WTC11 (cell line): Measurements from ENCODE around the gene SMIM1. TPM values are rescaled to one million over a fixed set of nuclear protein-coding genes. Genes with fewer than 3 reads are reported as not detected.

Experiments
- ATAC-seq: fragments of 200-7000 bp; cut with Tn5 transposase; 2 replicates; pipeline ENCODE4 v1.10.0; 2021; ENCODE audit warnings: mild to moderate bottlenecking, moderate library complexity
- CTCF ChIA-PET: fragments of 300-600 bp; sonication (Branson Sonifier 250); formaldehyde crosslinking; loops from one replicate; lab custom pipeline; 2021; ENCODE audit warnings: antibody characterized with exemption; lab: Charles Lee
- POLR2A ChIA-PET: fragments of 350-600 bp; sonication (Branson Sonifier 250); formaldehyde crosslinking; loops from one replicate; lab custom pipeline; 2021; ENCODE audit warnings: antibody characterized with exemption; lab: Charles Lee
- DNase-seq: peaks from one replicate; pipeline ENCODE4 v3.0.0; 2021; ENCODE audit warnings: low spot score
- H3K27ac Mint-ChIP-seq: 2 replicates; pipeline ENCODE4 v1.8.0; 2021; ENCODE audit warnings: mixed read lengths
- H3K27me3 Mint-ChIP-seq: 2 replicates; pipeline ENCODE4 v1.8.0; 2021; ENCODE audit warnings: low read depth, mild to moderate bottlenecking, moderate library complexity, mixed read lengths
- H3K36me3 Mint-ChIP-seq: 2 replicates; pipeline ENCODE4 v1.8.0; 2021; ENCODE audit warnings: mixed read lengths
- H3K4me1 Mint-ChIP-seq: 2 replicates; pipeline ENCODE4 v1.8.0; 2022; ENCODE audit warnings: mixed read lengths
- H3K4me3 Mint-ChIP-seq: 2 replicates; pipeline ENCODE4 v1.8.0; 2021; ENCODE audit warnings: mild to moderate bottlenecking, moderate library complexity, mixed read lengths
- H3K9me3 Mint-ChIP-seq: 2 replicates; pipeline ENCODE4 v1.8.0; 2021; ENCODE audit warnings: mixed read lengths
- ESRRA ChIP-seq: sonication (generic); formaldehyde crosslinking; IDR thresholded peaks from 2 replicates; pipeline ENCODE4 v1.8.1; 2022; ENCODE audit warnings: mild to moderate bottlenecking, missing genetic modification reagents, borderline replicate concordance
- GTF2I ChIP-seq: fragments of 250-450 bp; sonication (Bioruptor Pico); conservative IDR thresholded peaks from 2 replicates; pipeline ENCODE4 v1.4.0; 2021; ENCODE audit warnings: mild to moderate bottlenecking
- JAZF1 ChIP-seq: fragments of 250-450 bp; sonication (Bioruptor Pico); IDR thresholded peaks from 2 replicates; pipeline ENCODE4 v1.9.0; 2021; ENCODE audit warnings: moderate library complexity, mild to moderate bottlenecking, inconsistent platforms
- JUN ChIP-seq: sonication (generic); formaldehyde crosslinking; IDR thresholded peaks from 2 replicates; pipeline ENCODE4 v1.8.0; 2023; ENCODE audit warnings: mild to moderate bottlenecking, missing genetic modification reagents
- KAT7 ChIP-seq: sonication (generic); formaldehyde crosslinking; IDR thresholded peaks from 2 replicates; pipeline ENCODE4 v1.8.1; 2023; ENCODE audit warnings: missing genetic modification reagents, mild to moderate bottlenecking, borderline replicate concordance
- MYBL2 ChIP-seq: sonication (generic); formaldehyde crosslinking; IDR thresholded peaks from 2 replicates; pipeline ENCODE4 v1.8.1; 2023; ENCODE audit warnings: mild to moderate bottlenecking, moderate library complexity, missing genetic modification reagents
- NFATC4 ChIP-seq: fragments of 250-450 bp; sonication (Bioruptor Pico); IDR thresholded peaks from 2 replicates; pipeline ENCODE4 v1.9.0; 2021; ENCODE audit warnings: mild to moderate bottlenecking
- NFE2L1 ChIP-seq: sonication (generic); formaldehyde crosslinking; IDR thresholded peaks from 2 replicates; pipeline ENCODE4 v1.8.1; 2023; ENCODE audit warnings: missing genetic modification reagents
- NFYB ChIP-seq: sonication (generic); formaldehyde crosslinking; conservative IDR thresholded peaks from 2 replicates; pipeline ENCODE4 v1.8.0; 2022; ENCODE audit warnings: low read depth, missing genetic modification reagents
- NR1H2 ChIP-seq: sonication (generic); formaldehyde crosslinking; IDR thresholded peaks from 2 replicates; pipeline ENCODE4 v1.9.0; 2021; ENCODE audit warnings: mild to moderate bottlenecking, moderate library complexity, missing genetic modification reagents
- PREB ChIP-seq: sonication (generic); formaldehyde crosslinking; IDR thresholded peaks from 2 replicates; pipeline ENCODE4 v1.8.1; 2022; ENCODE audit warnings: mild to moderate bottlenecking, missing genetic modification reagents, moderate library complexity, borderline replicate concordance
- PRRX2 ChIP-seq: fragments of 250-450 bp; sonication (Bioruptor Pico); IDR thresholded peaks from 2 replicates; pipeline ENCODE4 v1.8.0; 2021; ENCODE audit warnings: mild to moderate bottlenecking
- RELA ChIP-seq: sonication (generic); formaldehyde crosslinking; IDR thresholded peaks from 2 replicates; pipeline ENCODE4 v1.8.1; 2022; ENCODE audit warnings: missing genetic modification reagents, mild to moderate bottlenecking, borderline replicate concordance
- RORB ChIP-seq: fragments of 250-450 bp; sonication (Bioruptor Pico); IDR thresholded peaks from 2 replicates; pipeline ENCODE4 v1.9.0; 2021; ENCODE audit warnings: mild to moderate bottlenecking
- SMAD4 ChIP-seq: sonication (generic); formaldehyde crosslinking; IDR thresholded peaks from 2 replicates; pipeline ENCODE4 v1.8.0; 2022; ENCODE audit warnings: mild to moderate bottlenecking, missing genetic modification reagents
- SOX15 ChIP-seq: fragments of 250-450 bp; sonication (Bioruptor Pico); IDR thresholded peaks from 2 replicates; pipeline ENCODE4 v1.9.0; 2021; ENCODE audit warnings: mild to moderate bottlenecking
- TEAD1 ChIP-seq: sonication (generic); formaldehyde crosslinking; IDR thresholded peaks from 2 replicates; pipeline ENCODE4 v1.8.0; 2022; ENCODE audit warnings: mild to moderate bottlenecking, missing genetic modification reagents
- TEAD4 ChIP-seq: sonication (generic); formaldehyde crosslinking; IDR thresholded peaks from 2 replicates; pipeline ENCODE4 v1.8.0; 2022; ENCODE audit warnings: mild to moderate bottlenecking, missing genetic modification reagents
- TP53 ChIP-seq: sonication (generic); formaldehyde crosslinking; IDR thresholded peaks from 2 replicates; pipeline ENCODE4 v1.8.1; 2023; ENCODE audit warnings: mild to moderate bottlenecking, missing genetic modification reagents
- ZNF219 ChIP-seq: sonication (generic); formaldehyde crosslinking; IDR thresholded peaks from 2 replicates; pipeline ENCODE4 v1.8.0; 2023; ENCODE audit warnings: missing genetic modification reagents, mild to moderate bottlenecking, borderline replicate concordance
- total RNA-seq: library from RNA; stranded (reverse); gene quantifications from 3 replicates; pipeline ENCODE4 v1.2.3, GENCODE V29; 2021
- TF ChIP-seq, protein P1 (sequence below): sonication (generic); formaldehyde crosslinking; IDR thresholded peaks from 2 replicates; pipeline ENCODE4 v1.8.0; 2022; ENCODE audit warnings: mild to moderate bottlenecking, missing genetic modification reagents
- TF ChIP-seq, protein P2 (sequence below): sonication (generic); formaldehyde crosslinking; conservative IDR thresholded peaks from 2 replicates; pipeline ENCODE4 v1.8.1; 2023; ENCODE audit warnings: mild to moderate bottlenecking, low read depth, missing genetic modification reagents, moderate library complexity
- TF ChIP-seq, protein P3 (sequence below): sonication (generic); formaldehyde crosslinking; IDR thresholded peaks from 2 replicates; pipeline ENCODE4 v1.8.1; 2022; ENCODE audit warnings: mild to moderate bottlenecking, moderate library complexity, missing genetic modification reagents
- TF ChIP-seq, protein P4 (sequence below): fragments of 250-450 bp; sonication (Bioruptor Pico); IDR thresholded peaks from 2 replicates; pipeline ENCODE4 v2.1.2; 2022; ENCODE audit warnings: mild to moderate bottlenecking, moderate library complexity
- TF ChIP-seq, protein P5 (sequence below): sonication (generic); formaldehyde crosslinking; IDR thresholded peaks from 2 replicates; pipeline ENCODE4 v1.8.1; 2022; ENCODE audit warnings: low read depth, mild to moderate bottlenecking, moderate library complexity, missing genetic modification reagents, borderline replicate concordance

SMIM1 gene
- total RNA-seq, 1 experiment from 2014 or later, result 10.2 TPM

DNA sequence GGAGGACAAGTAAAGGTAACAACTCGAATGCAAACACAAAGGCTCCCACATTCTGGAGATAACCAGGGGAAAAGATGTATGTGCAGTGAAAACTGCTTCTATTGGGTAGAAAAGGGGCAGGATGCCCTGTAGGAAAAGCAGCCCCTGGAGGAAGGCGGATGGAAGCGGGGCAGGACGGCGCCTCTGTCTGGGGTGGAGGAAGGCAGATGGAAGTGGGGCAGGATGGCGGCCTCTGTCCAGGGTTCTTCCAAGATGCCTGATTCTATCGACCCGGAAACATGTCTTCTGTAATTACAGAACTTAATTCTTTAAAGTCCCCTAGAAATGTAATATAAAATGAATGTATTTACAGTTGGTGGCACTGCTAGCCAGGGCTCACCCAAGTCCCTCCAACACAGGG is 47.8 kb downstream of the SMIM1 start (continued):
- TF ChIP-seq MYBL2 (CRISPR knock-in tag) (no peak), RELA (no peak), ESRRA (CRISPR knock-in tag) (no peak), NFE2L1 (CRISPR knock-in tag) (no peak), SMAD4 (CRISPR knock-in tag) (no peak), KAT7 (no peak), RORB (CRISPR knock-in tag) (no peak), NFATC4 (CRISPR knock-in tag) (no peak), SOX15 (CRISPR knock-in tag) (no peak), GTF2I (CRISPR knock-in tag) (no peak), TEAD4 (no peak), ZNF219 (CRISPR knock-in tag) (no peak)
- TF ChIP-seq, protein P1, sequence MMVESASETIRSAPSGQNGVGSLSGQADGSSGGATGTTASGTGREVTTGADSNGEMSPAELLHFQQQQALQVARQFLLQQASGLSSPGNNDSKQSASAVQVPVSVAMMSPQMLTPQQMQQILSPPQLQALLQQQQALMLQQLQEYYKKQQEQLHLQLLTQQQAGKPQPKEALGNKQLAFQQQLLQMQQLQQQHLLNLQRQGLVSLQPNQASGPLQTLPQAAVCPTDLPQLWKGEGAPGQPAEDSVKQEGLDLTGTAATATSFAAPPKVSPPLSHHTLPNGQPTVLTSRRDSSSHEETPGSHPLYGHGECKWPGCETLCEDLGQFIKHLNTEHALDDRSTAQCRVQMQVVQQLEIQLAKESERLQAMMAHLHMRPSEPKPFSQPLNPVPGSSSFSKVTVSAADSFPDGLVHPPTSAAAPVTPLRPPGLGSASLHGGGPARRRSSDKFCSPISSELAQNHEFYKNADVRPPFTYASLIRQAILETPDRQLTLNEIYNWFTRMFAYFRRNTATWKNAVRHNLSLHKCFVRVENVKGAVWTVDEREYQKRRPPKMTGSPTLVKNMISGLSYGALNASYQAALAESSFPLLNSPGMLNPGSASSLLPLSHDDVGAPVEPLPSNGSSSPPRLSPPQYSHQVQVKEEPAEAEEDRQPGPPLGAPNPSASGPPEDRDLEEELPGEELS (CRISPR knock-in tag), result no peak

- Mint-ChIP-seq H3K4me1 (no peaks in the 10 kb centered on the region), H3K9me3 (no peaks in the 10 kb centered on the region), H3K36me3 (peaks cover 16% of the 10 kb centered on the region)
- DNase-seq, result no peak
- ChIA-PET POLR2A (interaction anchor here (0.6 kb wide), 1 partner anchor 1609 kb away, joined by 6 read pairs; no protein-coding TSS in a partner anchor), CTCF (interaction anchor here (0.8 kb wide), 1 partner anchor 45 kb away, joined by 3 read pairs; no protein-coding TSS in a partner anchor)
- TF ChIP-seq PREB (CRISPR knock-in tag) (no peak), SOX15 (CRISPR knock-in tag) (no peak), SMAD4 (CRISPR knock-in tag) (no peak), PRRX2 (no peak), NR1H2 (CRISPR knock-in tag) (no peak), JAZF1 (CRISPR knock-in tag) (no peak), JUN (CRISPR knock-in tag) (no peak), TEAD1 (CRISPR knock-in tag) (no peak), TP53 (CRISPR knock-in tag) (no peak), NFYB (CRISPR knock-in tag) (no peak), NFE2L1 (CRISPR knock-in tag) (no peak), RORB (CRISPR knock-in tag) (no peak)
- TF ChIP-seq, protein P2, sequence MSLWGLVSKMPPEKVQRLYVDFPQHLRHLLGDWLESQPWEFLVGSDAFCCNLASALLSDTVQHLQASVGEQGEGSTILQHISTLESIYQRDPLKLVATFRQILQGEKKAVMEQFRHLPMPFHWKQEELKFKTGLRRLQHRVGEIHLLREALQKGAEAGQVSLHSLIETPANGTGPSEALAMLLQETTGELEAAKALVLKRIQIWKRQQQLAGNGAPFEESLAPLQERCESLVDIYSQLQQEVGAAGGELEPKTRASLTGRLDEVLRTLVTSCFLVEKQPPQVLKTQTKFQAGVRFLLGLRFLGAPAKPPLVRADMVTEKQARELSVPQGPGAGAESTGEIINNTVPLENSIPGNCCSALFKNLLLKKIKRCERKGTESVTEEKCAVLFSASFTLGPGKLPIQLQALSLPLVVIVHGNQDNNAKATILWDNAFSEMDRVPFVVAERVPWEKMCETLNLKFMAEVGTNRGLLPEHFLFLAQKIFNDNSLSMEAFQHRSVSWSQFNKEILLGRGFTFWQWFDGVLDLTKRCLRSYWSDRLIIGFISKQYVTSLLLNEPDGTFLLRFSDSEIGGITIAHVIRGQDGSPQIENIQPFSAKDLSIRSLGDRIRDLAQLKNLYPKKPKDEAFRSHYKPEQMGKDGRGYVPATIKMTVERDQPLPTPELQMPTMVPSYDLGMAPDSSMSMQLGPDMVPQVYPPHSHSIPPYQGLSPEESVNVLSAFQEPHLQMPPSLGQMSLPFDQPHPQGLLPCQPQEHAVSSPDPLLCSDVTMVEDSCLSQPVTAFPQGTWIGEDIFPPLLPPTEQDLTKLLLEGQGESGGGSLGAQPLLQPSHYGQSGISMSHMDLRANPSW (CRISPR knock-in tag), result no peak
- TF ChIP-seq, protein P3, sequence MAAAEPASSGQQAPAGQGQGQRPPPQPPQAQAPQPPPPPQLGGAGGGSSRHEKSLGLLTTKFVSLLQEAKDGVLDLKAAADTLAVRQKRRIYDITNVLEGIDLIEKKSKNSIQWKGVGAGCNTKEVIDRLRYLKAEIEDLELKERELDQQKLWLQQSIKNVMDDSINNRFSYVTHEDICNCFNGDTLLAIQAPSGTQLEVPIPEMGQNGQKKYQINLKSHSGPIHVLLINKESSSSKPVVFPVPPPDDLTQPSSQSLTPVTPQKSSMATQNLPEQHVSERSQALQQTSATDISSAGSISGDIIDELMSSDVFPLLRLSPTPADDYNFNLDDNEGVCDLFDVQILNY (CRISPR knock-in tag), result no peak
- TF ChIP-seq, protein P4, sequence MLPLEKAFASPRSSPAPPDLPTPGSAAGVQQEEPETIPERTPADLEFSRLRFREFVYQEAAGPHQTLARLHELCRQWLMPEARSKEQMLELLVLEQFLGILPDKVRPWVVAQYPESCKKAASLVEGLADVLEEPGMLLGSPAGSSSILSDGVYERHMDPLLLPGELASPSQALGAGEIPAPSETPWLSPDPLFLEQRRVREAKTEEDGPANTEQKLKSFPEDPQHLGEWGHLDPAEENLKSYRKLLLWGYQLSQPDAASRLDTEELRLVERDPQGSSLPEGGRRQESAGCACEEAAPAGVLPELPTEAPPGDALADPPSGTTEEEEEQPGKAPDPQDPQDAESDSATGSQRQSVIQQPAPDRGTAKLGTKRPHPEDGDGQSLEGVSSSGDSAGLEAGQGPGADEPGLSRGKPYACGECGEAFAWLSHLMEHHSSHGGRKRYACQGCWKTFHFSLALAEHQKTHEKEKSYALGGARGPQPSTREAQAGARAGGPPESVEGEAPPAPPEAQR, result no peak
- TF ChIP-seq, protein P5, sequence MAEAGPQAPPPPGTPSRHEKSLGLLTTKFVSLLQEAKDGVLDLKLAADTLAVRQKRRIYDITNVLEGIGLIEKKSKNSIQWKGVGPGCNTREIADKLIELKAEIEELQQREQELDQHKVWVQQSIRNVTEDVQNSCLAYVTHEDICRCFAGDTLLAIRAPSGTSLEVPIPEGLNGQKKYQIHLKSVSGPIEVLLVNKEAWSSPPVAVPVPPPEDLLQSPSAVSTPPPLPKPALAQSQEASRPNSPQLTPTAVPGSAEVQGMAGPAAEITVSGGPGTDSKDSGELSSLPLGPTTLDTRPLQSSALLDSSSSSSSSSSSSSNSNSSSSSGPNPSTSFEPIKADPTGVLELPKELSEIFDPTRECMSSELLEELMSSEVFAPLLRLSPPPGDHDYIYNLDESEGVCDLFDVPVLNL (CRISPR knock-in tag), result no peak
- TF ChIP-seq, all 79 proteins: peak for 0
- no peak overlapping the region for H3K4me3 Mint-ChIP-seq
- no peak overlapping the region for H3K27ac Mint-ChIP-seq
- ATAC-seq, result no peak
- no peaks in the 10 kb centered on the region for H3K27me3 Mint-ChIP-seq
These were observed 48.5 kb downstream of the SMIM1 start for GRCh38 chr1:3821004-3821403.
